Measurements from ENCODE around the gene LAMTOR1. TPM values are rescaled to one million over a fixed set of nuclear protein-coding genes. Genes with fewer than 3 reads are reported as not detected.

The LAMTOR1 gene
- total RNA-seq, 2 experiments from 2014 or later, result 68.1 to 70.4 TPM

- peaks cover 20% of the 10 kb centered on the region for H3K4me1 Mint-ChIP-seq
Measured at GRCh38 chr11:72088076-72088808, 14.9 kb downstream of the LAMTOR1 start.

GRCh38 chr11:72085621-72086351, 17.3 kb downstream of the LAMTOR1 start:
- Mint-ChIP-seq H3K27ac (no peak overlapping the region), H3K4me3 (no peak overlapping the region), H3K4me1 (peaks cover 24% of the 10 kb centered on the region), H3K36me3 (ENCODE audit: low read depth) (peaks cover 11% of the 10 kb centered on the region), H3K27me3 (no peaks in the 10 kb centered on the region), H3K9me3 (no peaks in the 10 kb centered on the region)
- DNase-seq, result no peak
- ChIA-PET CTCF (interaction anchor here (0.8 to 3.4 kb wide), 7 partner anchors 9 to 61 kb away, joined by 3 to 31 read pairs (median 4); no protein-coding TSS in a partner anchor), POLR2A (no interaction called here)

More at GRCh38 chr11:72088076-72088808, 14.9 kb downstream of the LAMTOR1 start:
- no peaks in the 10 kb centered on the region for H3K27me3 Mint-ChIP-seq
- CTCF ChIA-PET, result interaction anchor here (1.4 to 1.6 kb wide), 2 partner anchors 13 kb away, joined by 3 to 7 read pairs; no protein-coding TSS in a partner anchor
- no peak overlapping the region for H3K27ac Mint-ChIP-seq
- DNase-seq, result no peak
- peaks cover 13% of the 10 kb centered on the region for H3K36me3 Mint-ChIP-seq (ENCODE audit: low read depth)
- POLR2A ChIA-PET, result no interaction called here
- no peaks in the 10 kb centered on the region for H3K9me3 Mint-ChIP-seq
- no peak overlapping the region for H3K4me3 Mint-ChIP-seq

- POLR2A ChIA-PET, result no interaction called here
- H3K36me3 Mint-ChIP-seq (ENCODE audit: low read depth), result peaks cover 11% of the 10 kb centered on the region
- no peaks in the 10 kb centered on the region for H3K27me3 Mint-ChIP-seq
- H3K4me1 Mint-ChIP-seq, result peaks cover 27% of the 10 kb centered on the region
- no peak for DNase-seq
- no peaks in the 10 kb centered on the region for H3K9me3 Mint-ChIP-seq
- CTCF ChIA-PET, result interaction anchor here (0.6 to 3.4 kb wide), 6 partner anchors 8 to 60 kb away, joined by 3 to 31 read pairs (median 3); no protein-coding TSS in a partner anchor
- H3K4me3 Mint-ChIP-seq, result no peak overlapping the region
- no peak overlapping the region for H3K27ac Mint-ChIP-seq
Measured at GRCh38 chr11:72084965-72085364, 18.1 kb downstream of the LAMTOR1 start.

- peaks cover 12% of the 10 kb centered on the region for H3K36me3 Mint-ChIP-seq (ENCODE audit: low read depth)
- no peak overlapping the region for H3K4me3 Mint-ChIP-seq
- peaks cover 31% of the 10 kb centered on the region for H3K4me1 Mint-ChIP-seq
- ChIA-PET POLR2A (no interaction called here), CTCF (interaction anchor here (1.2 to 3.4 kb wide), 3 partner anchors 12 to 58 kb away, joined by 3 to 31 read pairs (median 4); no protein-coding TSS in a partner anchor)
- DNase-seq, result no peak
- H3K9me3 Mint-ChIP-seq, result no peaks in the 10 kb centered on the region
- H3K27ac Mint-ChIP-seq, result no peak overlapping the region
- H3K27me3 Mint-ChIP-seq, result no peaks in the 10 kb centered on the region
Measured at GRCh38 chr11:72084076-72084475, 19.0 kb downstream of the LAMTOR1 start.

GRCh38 chr11:72083414-72083813, 19.7 kb downstream of the LAMTOR1 start:
- CTCF ChIA-PET, result interaction anchor here (1.2 to 1.4 kb wide), 2 partner anchors 18 to 58 kb away, joined by 3 to 4 read pairs; no protein-coding TSS in a partner anchor
- POLR2A ChIA-PET, result no interaction called here

GRCh38 chr11:72081821-72082453, 21.2 kb downstream of the LAMTOR1 start:
- H3K27me3 Mint-ChIP-seq, result no peaks in the 10 kb centered on the region
- ChIA-PET POLR2A (interaction anchor here (0.6 kb wide), 1 partner anchor 119 kb away, joined by 5 read pairs; no protein-coding TSS in a partner anchor), CTCF (interaction anchor here (0.7 to 2.1 kb wide), 7 partner anchors 9 to 56 kb away, joined by 3 to 11 read pairs (median 4); partner anchors contain the start of gene ANAPC15)
- peaks cover 6% of the 10 kb centered on the region for H3K36me3 Mint-ChIP-seq (ENCODE audit: low read depth)
- H3K4me3 Mint-ChIP-seq, result peak overlapping the region; percentile 90
- peaks cover 49% of the 10 kb centered on the region for H3K4me1 Mint-ChIP-seq
- no peaks in the 10 kb centered on the region for H3K9me3 Mint-ChIP-seq
- peak overlapping the region; percentile 96 for H3K27ac Mint-ChIP-seq
- no peak for DNase-seq

More at GRCh38 chr11:72083414-72083813, 19.7 kb downstream of the LAMTOR1 start:
- H3K27ac Mint-ChIP-seq, result no peak overlapping the region
- H3K9me3 Mint-ChIP-seq, result no peaks in the 10 kb centered on the region
- peaks cover 37% of the 10 kb centered on the region for H3K4me1 Mint-ChIP-seq
- no peaks in the 10 kb centered on the region for H3K27me3 Mint-ChIP-seq
- no peak for DNase-seq
- peaks cover 12% of the 10 kb centered on the region for H3K36me3 Mint-ChIP-seq (ENCODE audit: low read depth)
- no peak overlapping the region for H3K4me3 Mint-ChIP-seq

GRCh38 chr11:72081184-72081644, 21.9 kb downstream of the LAMTOR1 start:
- peaks cover 8% of the 10 kb centered on the region for H3K36me3 Mint-ChIP-seq (ENCODE audit: low read depth)
- peaks cover 53% of the 10 kb centered on the region for H3K4me1 Mint-ChIP-seq
- ChIA-PET POLR2A (no interaction called here), CTCF (interaction anchor here (0.7 to 2.1 kb wide), 4 partner anchors 10 to 31 kb away, joined by 3 to 11 read pairs (median 4); partner anchors contain the start of gene ANAPC15)
- H3K27me3 Mint-ChIP-seq, result no peaks in the 10 kb centered on the region
- H3K9me3 Mint-ChIP-seq, result no peaks in the 10 kb centered on the region
- no peak for DNase-seq
- peak overlapping the region; percentile 96 for H3K27ac Mint-ChIP-seq
- peak overlapping the region; percentile 90 for H3K4me3 Mint-ChIP-seq

GRCh38 chr11:72080326-72081183, 22.5 kb downstream of the LAMTOR1 start, which contains the start of the genes LRRC51 and NUMA1:
Gene LRRC51, plus strand, starts transcription at chr11:72080850. Its CDS starts 8,234 bp downstream, at chr11:72089084.
Gene NUMA1, minus strand, starts transcription at chr11:72080542. Its CDS starts 44,599 bp downstream, at chr11:72035943.
- peaks cover 9% of the 10 kb centered on the region for H3K36me3 Mint-ChIP-seq (ENCODE audit: low read depth)
- H3K27ac Mint-ChIP-seq, result peak within 1 kb of the TSS; percentile 96
- no peaks in the 10 kb centered on the region for H3K9me3 Mint-ChIP-seq
- peaks cover 53% of the 10 kb centered on the region for H3K4me1 Mint-ChIP-seq
- no peaks in the 10 kb centered on the region for H3K27me3 Mint-ChIP-seq
- DNase-seq, result peak; percentile 100
- peak within 1 kb of the TSS; percentile 90 for H3K4me3 Mint-ChIP-seq
- POLR2A ChIA-PET, result no interaction called here
- CTCF ChIA-PET, result interaction anchor here (1.0 to 2.1 kb wide), 3 partner anchors 10 to 32 kb away, joined by 3 to 11 read pairs (median 3); partner anchors contain the start of gene ANAPC15

- Mint-ChIP-seq H3K27ac (peak overlapping the region; percentile 96), H3K4me1 (peaks cover 59% of the 10 kb centered on the region), H3K9me3 (no peaks in the 10 kb centered on the region), H3K4me3 (peak overlapping the region; percentile 90), H3K27me3 (no peaks in the 10 kb centered on the region), H3K36me3 (ENCODE audit: low read depth) (peaks cover 10% of the 10 kb centered on the region)
- peak; percentile 22 for DNase-seq
- ChIA-PET POLR2A (no interaction called here), CTCF (interaction anchor here (1.0 to 1.9 kb wide), 3 partner anchors 10 to 55 kb away, joined by 3 to 6 read pairs (median 5); no protein-coding TSS in a partner anchor)
Measured at GRCh38 chr11:72079819-72080325, 23.2 kb downstream of the LAMTOR1 start.

GRCh38 chr11:72078477-72078876, 24.6 kb downstream of the LAMTOR1 start:
- POLR2A ChIA-PET, result no interaction called here
- Mint-ChIP-seq H3K9me3 (no peaks in the 10 kb centered on the region), H3K4me3 (peak overlapping the region; percentile 90), H3K27me3 (no peaks in the 10 kb centered on the region), H3K27ac (peak overlapping the region; percentile 54), H3K36me3 (ENCODE audit: low read depth) (peaks cover 15% of the 10 kb centered on the region), H3K4me1 (peaks cover 65% of the 10 kb centered on the region)
- CTCF ChIA-PET, result interaction anchor here (0.8 to 1.9 kb wide), 12 partner anchors 10 to 355 kb away, joined by 3 to 6 read pairs (median 4); no protein-coding TSS in a partner anchor
- no peak for DNase-seq

GRCh38 chr11:72075756-72076155, 27.3 kb downstream of the LAMTOR1 start:
- DNase-seq, result no peak
- ChIA-PET CTCF (interaction anchor here (1.1 to 1.9 kb wide), 5 partner anchors 12 to 107 kb away, joined by 3 to 5 read pairs (median 3); no protein-coding TSS in a partner anchor), POLR2A (no interaction called here)
- H3K9me3 Mint-ChIP-seq, result no peaks in the 10 kb centered on the region
- peak overlapping the region; percentile 0 for H3K27ac Mint-ChIP-seq
- peaks cover 27% of the 10 kb centered on the region for H3K36me3 Mint-ChIP-seq (ENCODE audit: low read depth)
- H3K4me1 Mint-ChIP-seq, result peaks cover 66% of the 10 kb centered on the region
- no peaks in the 10 kb centered on the region for H3K27me3 Mint-ChIP-seq
- no peak overlapping the region for H3K4me3 Mint-ChIP-seq

Measured in activated CD4-positive, alpha-beta T cell treated with anti-CD3 and anti-CD28 coated beads, Interleukin-2, amount 10 ng/mL, durations not matched to agents 7 days and 5 days (primary cell).